Endothelial cell of umbilical vein (primary cell): ENCODE results near the gene SLC27A4. TPM values are rescaled to one million over a fixed set of nuclear protein-coding genes. Genes with fewer than 3 reads are reported as not detected.

Experiments
- BruUV-seq: library from RNA; stranded (reverse); fragments of 400-500 nt; replicated peaks from 2 replicates; lab custom pipeline; 2021; lab: Mats Ljungman, UMichigan
- CTCF ChIA-PET: fragments of 300-600, 350-600 bp; sonication (Branson Sonifier 250); formaldehyde crosslinking; loops from one replicate; lab custom pipeline; 2021; ENCODE audit warnings: antibody characterized with exemption, inconsistent platforms; lab: Charles Lee
- POLR2A ChIA-PET: fragments of 300-600, 350-600 bp; sonication (Branson Sonifier 250); formaldehyde crosslinking; loops from one replicate; lab custom pipeline; 2021; ENCODE audit warnings: antibody characterized with exemption, inconsistent platforms; lab: Charles Lee
- DNase-seq: peaks from one replicate; pipeline ENCODE4 v3.0.0-alpha.2; 2011; ENCODE audit warnings: low read depth, low spot score
- FAIRE-seq: peaks from 2 replicates; lab custom pipeline; 2011; peaks lifted over from hg19 to GRCh38; lab: Jason Lieb, UNC
- H2AFZ ChIP-seq: 2 replicates; pipeline ENCODE4 v1.6.0; 2012; ENCODE audit warnings: low read depth, low read length, control low read depth, inconsistent platforms
- H3K27ac ChIP-seq: 2 replicates; pipeline ENCODE4 v1.5.1; 2011; ENCODE audit warnings: low read depth, mild to moderate bottlenecking, control low read depth, low read length, moderate library complexity; ENCODE audit not compliant: insufficient read depth
- H3K27me3 ChIP-seq, 2 experiments: 2 replicates each; pipeline versions ENCODE4 v1.6.0 to v1.6.1; 2011; ENCODE audit warnings: low read length in 2 of 2, mixed read lengths in 1 of 2; ENCODE audit not compliant: control insufficient read depth in 2 of 2, insufficient read depth in 2 of 2
- H3K36me3 ChIP-seq, 2 experiments: 2 replicates in 1 of 2; 3 replicates in 1 of 2; pipeline ENCODE4 v1.5.1; 2011; ENCODE audit warnings: low read length in 2 of 2, mild to moderate bottlenecking in 1 of 2, moderate library complexity in 1 of 2; ENCODE audit not compliant: control insufficient read depth in 2 of 2, insufficient read depth in 2 of 2; ENCODE audit errors: extremely low read depth in 1 of 2
- H3K4me1 ChIP-seq: 3 replicates; pipeline ENCODE4 v1.5.1; 2011; ENCODE audit warnings: mild to moderate bottlenecking, low read length; ENCODE audit not compliant: control insufficient read depth, insufficient read depth; ENCODE audit errors: extremely low read depth
- H3K4me2 ChIP-seq: 2 replicates; pipeline ENCODE4 v1.6.1; 2011; ENCODE audit warnings: low read length, control low read depth, mixed read lengths; ENCODE audit not compliant: insufficient read depth
- H3K4me3 ChIP-seq, 3 experiments: fragments of 200-600 bp in 1 of 3; sonication (generic), shearing (Covaris generic) in 1 of 3; replicated peaks in 1 of 3; 2 replicates each; pipeline ENCODE4 v1.5.1; 2011 to 2016; ENCODE audit warnings: control low read depth in 3 of 3, low read length in 3 of 3, mild to moderate bottlenecking in 2 of 3, inconsistent platforms in 1 of 3, low read depth in 1 of 3, moderate library complexity in 1 of 3; ENCODE audit not compliant: insufficient read depth in 1 of 3
- H3K79me2 ChIP-seq: 2 replicates; pipeline ENCODE4 v1.6.0; 2012; ENCODE audit warnings: low read length, inconsistent platforms; ENCODE audit not compliant: control insufficient read depth, insufficient read depth
- H3K9ac ChIP-seq: replicated peaks from 2 replicates; pipeline ENCODE3; 2011; ENCODE audit warnings: low read length, control low read depth; ENCODE audit not compliant: insufficient read depth; ENCODE audit errors: extremely low read depth
- H3K9me1 ChIP-seq: replicated peaks from 3 replicates; pipeline ENCODE4 v1.6.0; 2011; ENCODE audit warnings: mild to moderate bottlenecking, low read length; ENCODE audit not compliant: control insufficient read depth, insufficient read depth; ENCODE audit errors: extremely low read depth
- H3K9me3 ChIP-seq: replicated peaks from 2 replicates; pipeline ENCODE4 v1.5.1; 2012; ENCODE audit warnings: low read length, inconsistent platforms; ENCODE audit not compliant: control insufficient read depth, insufficient read depth
- H4K20me1 ChIP-seq: replicated peaks from 2 replicates; pipeline ENCODE3; 2011; ENCODE audit warnings: mild to moderate bottlenecking, low read length; ENCODE audit not compliant: control insufficient read depth, insufficient read depth; ENCODE audit errors: extremely low read depth
- EZH2 ChIP-seq: IDR thresholded peaks from 2 replicates; pipeline ENCODE4 v1.6.1; 2012; ENCODE audit warnings: borderline replicate concordance, low read depth, mild to moderate bottlenecking, moderate library complexity, low read length, inconsistent platforms; ENCODE audit not compliant: severe bottlenecking
- FOS ChIP-seq: IDR thresholded peaks from 2 replicates; pipeline ENCODE4 v1.6.1; 2011; ENCODE audit warnings: mild to moderate bottlenecking, low read length, moderate library complexity, borderline replicate concordance; ENCODE audit not compliant: insufficient read depth
- GATA2 ChIP-seq: IDR thresholded peaks from 2 replicates; pipeline ENCODE4 v1.7.0; 2011; ENCODE audit warnings: low read depth, mild to moderate bottlenecking, moderate library complexity, mixed read lengths, low read length; ENCODE audit not compliant: insufficient read length, insufficient read depth
- JUN ChIP-seq: IDR thresholded peaks from 2 replicates; pipeline ENCODE4 v1.6.1; 2011; ENCODE audit warnings: borderline replicate concordance, low read depth; ENCODE audit not compliant: insufficient read length, insufficient read depth
- MYC ChIP-seq: IDR thresholded peaks from one replicate; pipeline ENCODE4 v1.6.1; 2011; ENCODE audit warnings: mild to moderate bottlenecking, low read depth, low read length
- POLR2A ChIP-seq: IDR thresholded peaks from 2 replicates; pipeline ENCODE4 v1.6.1; 2012; ENCODE audit warnings: low read depth, mild to moderate bottlenecking, control low read depth, low read length
- POLR2AphosphoS5 ChIP-seq: IDR thresholded peaks from 2 replicates; pipeline ENCODE4 v1.6.1; 2012; ENCODE audit warnings: low read depth, mild to moderate bottlenecking, control low read depth, low read length, moderate library complexity; ENCODE audit not compliant: insufficient read depth
- dilution Hi-C: fragments of 300-500 bp; cut with MboI; formaldehyde crosslinking; loops from one replicate; pipeline ENCODE4 v1.15.0; 2019; ENCODE audit warnings: low sequenced_read_pairs; ENCODE audit not compliant: extremely low pct_ligation_motif_present
- intact Hi-C: fragments of 100-400 bp; cut with micrococcal nuclease; formaldehyde crosslinking; loops from one replicate; pipeline ENCODE4 v1.10.0; 2022
- polyA plus RNA-seq, 4 experiments: library from polyadenylated mRNA; depleted of rRNA in 3 of 4; stranded (reverse) in 3 of 4; unstranded in 1 of 4; fragments of >200 nt; gene quantifications; 2 replicates each; pipeline versions ENCODE4 v1.2.1 to v1.2.3, GENCODE V29; 2011 to 2012; ENCODE audit warnings: missing spikeins in 1 of 4
- total RNA-seq: library from RNA; stranded (reverse); gene quantifications from 2 replicates; pipeline ENCODE4 v1.2.3, GENCODE V29; 2021
- TF ChIP-seq, protein P1 (sequence below): IDR thresholded peaks from 2 replicates; pipeline ENCODE4 v1.6.1; 2011; ENCODE audit not compliant: insufficient read depth, insufficient read length
- TF ChIP-seq, protein P2 (sequence below), 2 donors: IDR thresholded peaks; 1 replicate in 1 of 2; 2 replicates in 1 of 2; pipeline ENCODE4 v1.5.1; 2011; ENCODE audit warnings: low read length in 2 of 2, mild to moderate bottlenecking in 2 of 2, moderate library complexity in 2 of 2, control low read depth in 1 of 2, inconsistent platforms in 1 of 2, low read depth in 1 of 2; ENCODE audit not compliant: insufficient read depth in 1 of 2; ENCODE audit errors: extremely low read depth in 1 of 2

The SLC27A4 gene
- total and polyA plus RNA-seq, 2 donors (not counting 3 experiments of a cell fraction or from before 2014, with no cell fraction given) = 29.9 to 35.0 TPM

DNA sequence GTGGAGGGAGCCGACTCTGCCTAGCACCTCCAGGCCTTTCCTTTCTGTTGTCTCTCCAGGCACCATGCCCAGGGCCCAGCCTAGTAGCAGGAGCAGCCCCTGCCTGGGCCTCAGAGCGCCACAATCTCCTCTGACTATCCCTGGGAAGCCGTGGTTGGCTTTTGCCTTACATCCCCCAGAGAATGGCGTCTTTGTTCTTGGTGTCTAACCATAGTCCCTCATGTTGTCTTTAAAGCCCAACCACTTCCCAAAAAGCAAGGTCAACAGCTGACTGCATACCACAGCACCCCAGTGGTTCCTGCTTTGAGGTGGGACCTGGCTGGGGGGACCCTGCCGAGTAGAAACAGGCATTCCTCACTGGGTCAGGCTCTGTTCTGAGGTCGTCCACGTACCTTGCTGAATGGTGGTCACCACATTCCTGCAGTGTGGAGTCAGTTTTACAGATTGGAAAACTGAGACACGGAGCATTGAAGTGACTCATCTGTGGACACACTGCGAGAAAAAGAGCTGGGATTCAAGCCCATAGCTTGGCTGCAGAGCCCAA is 66.6 kb downstream of the SLC27A4 start:
- H3K79me2 ChIP-seq = no peaks in the 10 kb centered on the region
- H3K9me3 ChIP-seq = no peaks in the 10 kb centered on the region
- intact Hi-C loops = no loop called here
- no peak overlapping the region for H3K27ac ChIP-seq
- H3K4me1 ChIP-seq = no peaks in the 10 kb centered on the region
- FAIRE-seq (no peak), DNase-seq (no peak)
- ChIA-PET CTCF (interaction anchor here (0.7 to 1.7 kb wide), 5 partner anchors 10 to 45 kb away, joined by 3 to 6 read pairs (median 4); partner anchors contain the start of gene CERCAM), POLR2A (no interaction called here)
- H3K9ac ChIP-seq = no peak overlapping the region
- no peaks in the 10 kb centered on the region for H3K27me3 ChIP-seq
- no peaks in the 10 kb centered on the region for H3K36me3 ChIP-seq
- no TSS peak for BruUV-seq
- TF ChIP-seq, protein P1, sequence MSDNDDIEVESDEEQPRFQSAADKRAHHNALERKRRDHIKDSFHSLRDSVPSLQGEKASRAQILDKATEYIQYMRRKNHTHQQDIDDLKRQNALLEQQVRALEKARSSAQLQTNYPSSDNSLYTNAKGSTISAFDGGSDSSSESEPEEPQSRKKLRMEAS = no peak
- TF ChIP-seq POLR2AphosphoS5 = no peak
- TF ChIP-seq EZH2 = no peak
- TF ChIP-seq FOS = no peak
- TF ChIP-seq JUN = no peak
- TF ChIP-seq POLR2A = no peak
- TF ChIP-seq GATA2 = no peak
- no peak for TF ChIP-seq MYC
- TF ChIP-seq, protein P2, sequence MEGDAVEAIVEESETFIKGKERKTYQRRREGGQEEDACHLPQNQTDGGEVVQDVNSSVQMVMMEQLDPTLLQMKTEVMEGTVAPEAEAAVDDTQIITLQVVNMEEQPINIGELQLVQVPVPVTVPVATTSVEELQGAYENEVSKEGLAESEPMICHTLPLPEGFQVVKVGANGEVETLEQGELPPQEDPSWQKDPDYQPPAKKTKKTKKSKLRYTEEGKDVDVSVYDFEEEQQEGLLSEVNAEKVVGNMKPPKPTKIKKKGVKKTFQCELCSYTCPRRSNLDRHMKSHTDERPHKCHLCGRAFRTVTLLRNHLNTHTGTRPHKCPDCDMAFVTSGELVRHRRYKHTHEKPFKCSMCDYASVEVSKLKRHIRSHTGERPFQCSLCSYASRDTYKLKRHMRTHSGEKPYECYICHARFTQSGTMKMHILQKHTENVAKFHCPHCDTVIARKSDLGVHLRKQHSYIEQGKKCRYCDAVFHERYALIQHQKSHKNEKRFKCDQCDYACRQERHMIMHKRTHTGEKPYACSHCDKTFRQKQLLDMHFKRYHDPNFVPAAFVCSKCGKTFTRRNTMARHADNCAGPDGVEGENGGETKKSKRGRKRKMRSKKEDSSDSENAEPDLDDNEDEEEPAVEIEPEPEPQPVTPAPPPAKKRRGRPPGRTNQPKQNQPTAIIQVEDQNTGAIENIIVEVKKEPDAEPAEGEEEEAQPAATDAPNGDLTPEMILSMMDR (IDR thresholded peaks at IDR 0.05; ENCODE audit: extremely low read depth in 1 of 2, insufficient read depth in 1 of 2, low read depth in 1 of 2, low read length in 2 of 2) = no peak
- dilution Hi-C loops = no loop called here
- no peak overlapping the region for H2AFZ ChIP-seq
- no peaks in the 10 kb centered on the region for H4K20me1 ChIP-seq
- H3K4me3 ChIP-seq = no peak overlapping the region
- no peaks in the 10 kb centered on the region for H3K9me1 ChIP-seq
- no peak overlapping the region for H3K4me2 ChIP-seq
